Fibroblast of the aortic adventitia (primary cell): ENCODE measurements around the gene CD52. TPM values are rescaled to one million over a fixed set of nuclear protein-coding genes. Genes with fewer than 3 reads are reported as not detected.

ENCODE experiments used
- DNase-seq: peaks from one replicate; pipeline ENCODE4 v3.0.0-alpha.2; 2010; ENCODE audit warnings: low read depth
- H3K4me3 ChIP-seq: 2 replicates; pipeline ENCODE4 v1.5.1; 2011; ENCODE audit warnings: low read depth, mild to moderate bottlenecking, control low read depth, low read length, moderate library complexity
- CTCF ChIP-seq: IDR thresholded peaks from 2 replicates; pipeline ENCODE4 v1.5.1; 2011; ENCODE audit warnings: mild to moderate bottlenecking, low read length, control low read depth, inconsistent platforms; ENCODE audit not compliant: insufficient read depth
- total RNA-seq: library from RNA; depleted of rRNA; stranded (reverse); fragments of >200 nt; gene quantifications from 2 replicates; pipeline ENCODE4 v1.2.3, GENCODE V29; 2012; ENCODE audit warnings: low replicate concordance

CD52 gene
- total RNA-seq, 1 donor: not detected

GRCh38 chr1:26367441-26367840, 49.7 kb downstream of the CD52 start:
- DNase-seq: no peak
- H3K4me3 ChIP-seq: no peak overlapping the region
- no peak for TF ChIP-seq CTCF

GRCh38 chr1:26368006-26368405, 50.2 kb downstream of the CD52 start:
- no peak for DNase-seq
- no peak overlapping the region for H3K4me3 ChIP-seq
- TF ChIP-seq CTCF: no peak

- no peak overlapping the region for H3K4me3 ChIP-seq
- DNase-seq: no peak
- TF ChIP-seq CTCF: no peak
Measured at GRCh38 chr1:26368486-26368885, 50.7 kb downstream of the CD52 start.

Other genes starting within 250 kb of the CD52 start
- gene PDIK1L, start 206.1 kb upstream of the CD52 start, total RNA-seq: 5.5 and 10.1 TPM in 2 replicates
- not detected in 2 replicates for gene FAM110D, start 158.9 kb upstream of the CD52 start, total RNA-seq
- gene C1orf232, start 149.0 kb upstream of the CD52 start, total RNA-seq: not detected in 2 replicates
- gene ZNF593, start 148.1 kb upstream of the CD52 start, total RNA-seq: 19.4 and 42.4 TPM in 2 replicates
- not detected in 2 replicates for gene ZNF593OS, start 146.1 kb upstream of the CD52 start, total RNA-seq
- gene CNKSR1, start 140.5 kb upstream of the CD52 start, total RNA-seq: 0.27 TPM in 1 of 2 replicates, not detected in the other
- not detected in 2 replicates for gene CATSPER4, start 127.4 kb upstream of the CD52 start, total RNA-seq
- gene CEP85, start 83.8 kb upstream of the CD52 start, total RNA-seq: 5.6 and 12.9 TPM in 2 replicates
- gene SH3BGRL3, start 37.9 kb upstream of the CD52 start, total RNA-seq: 18.1 and 114 TPM in 2 replicates
- gene UBXN11, start 11.3 kb upstream of the CD52 start, total RNA-seq: 5.2 and 8.9 TPM in 2 replicates
- gene CRYBG2, start 36.2 kb downstream of the CD52 start, total RNA-seq: not detected in 2 replicates
- gene ZNF683, start 54.8 kb downstream of the CD52 start, total RNA-seq: not detected in 2 replicates
- gene LIN28A, start 92.9 kb downstream of the CD52 start, total RNA-seq: not detected in 2 replicates
- gene DHDDS, start 114.4 kb downstream of the CD52 start, total RNA-seq: 46.0 and 55.7 TPM in 2 replicates
- gene HMGN2, start 154.5 kb downstream of the CD52 start, total RNA-seq: 161 and 225 TPM in 2 replicates
- gene RPS6KA1, start 211.8 kb downstream of the CD52 start, total RNA-seq: 1.3 and 2.9 TPM in 2 replicates